ENCODE measurements around the gene CAMK4.

DNA sequence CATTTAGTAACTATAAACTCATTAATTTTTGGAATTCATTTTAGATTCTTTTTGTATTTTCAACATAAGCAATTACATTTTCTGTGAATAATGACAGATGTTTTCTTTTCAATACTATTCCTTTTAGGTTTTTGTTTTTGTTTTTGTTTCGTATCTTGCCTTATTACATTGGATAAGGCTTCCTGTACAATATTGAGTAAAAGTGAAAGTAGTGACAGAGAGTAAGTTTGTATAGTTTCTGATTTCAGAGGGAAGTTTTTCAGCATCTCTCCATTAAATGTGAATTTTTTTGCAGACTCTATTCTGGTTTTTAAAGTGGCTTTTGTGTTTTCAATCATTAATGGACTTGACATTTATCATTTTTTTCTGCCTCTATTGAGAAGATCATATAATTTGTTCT is 12.8 kb upstream of the CAMK4 start:
- TF ChIP-seq, protein P1, sequence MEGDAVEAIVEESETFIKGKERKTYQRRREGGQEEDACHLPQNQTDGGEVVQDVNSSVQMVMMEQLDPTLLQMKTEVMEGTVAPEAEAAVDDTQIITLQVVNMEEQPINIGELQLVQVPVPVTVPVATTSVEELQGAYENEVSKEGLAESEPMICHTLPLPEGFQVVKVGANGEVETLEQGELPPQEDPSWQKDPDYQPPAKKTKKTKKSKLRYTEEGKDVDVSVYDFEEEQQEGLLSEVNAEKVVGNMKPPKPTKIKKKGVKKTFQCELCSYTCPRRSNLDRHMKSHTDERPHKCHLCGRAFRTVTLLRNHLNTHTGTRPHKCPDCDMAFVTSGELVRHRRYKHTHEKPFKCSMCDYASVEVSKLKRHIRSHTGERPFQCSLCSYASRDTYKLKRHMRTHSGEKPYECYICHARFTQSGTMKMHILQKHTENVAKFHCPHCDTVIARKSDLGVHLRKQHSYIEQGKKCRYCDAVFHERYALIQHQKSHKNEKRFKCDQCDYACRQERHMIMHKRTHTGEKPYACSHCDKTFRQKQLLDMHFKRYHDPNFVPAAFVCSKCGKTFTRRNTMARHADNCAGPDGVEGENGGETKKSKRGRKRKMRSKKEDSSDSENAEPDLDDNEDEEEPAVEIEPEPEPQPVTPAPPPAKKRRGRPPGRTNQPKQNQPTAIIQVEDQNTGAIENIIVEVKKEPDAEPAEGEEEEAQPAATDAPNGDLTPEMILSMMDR (IDR thresholded peaks at IDR 0.05) = no peak
- TF ChIP-seq POLR2A (IDR thresholded peaks at IDR 0.05) = no peak

Measured in uterus (tissue), 2 donors.